Aorta (tissue), 5 donors: ENCODE results near the gene NHSL2. TPM values are rescaled to one million over a fixed set of nuclear protein-coding genes. Genes with fewer than 3 reads are reported as not detected.
A peak's percentile ranks its signal among the peaks of the same experiment; 100 is the strongest.

Source experiments
- ATAC-seq: fragments of 200-7000 bp; cut with Tn5 transposase; one replicate; pipeline ENCODE4 v1.9.1; 2022; ENCODE audit warnings: moderate library complexity; ENCODE audit not compliant: low FRiP score
- DNase-seq, 2 donors: peaks; one replicate each; pipeline ENCODE4 v3.0.0-alpha.2; 2020
- H3K27ac ChIP-seq, 2 donors: one replicate each; pipeline ENCODE4 v1.5.1; 2013; ENCODE audit warnings: low read length in 2 of 2, mild to moderate bottlenecking in 2 of 2, moderate library complexity in 2 of 2, control low read depth in 1 of 2, inconsistent platforms in 1 of 2, low read depth in 1 of 2
- H3K27me3 ChIP-seq, 2 donors: one replicate each; pipeline ENCODE4 v1.6.1; 2013; ENCODE audit warnings: control low read depth in 1 of 2, low read length in 1 of 2, mild to moderate bottlenecking in 1 of 2, moderate library complexity in 1 of 2; ENCODE audit not compliant: insufficient read depth in 2 of 2, control insufficient read depth in 1 of 2
- H3K36me3 ChIP-seq, 2 donors: one replicate each; pipeline ENCODE4 v1.6.1; 2013; ENCODE audit warnings: control low read depth in 1 of 2, low read length in 1 of 2, mild to moderate bottlenecking in 1 of 2; ENCODE audit not compliant: insufficient read depth in 2 of 2, control insufficient read depth in 1 of 2
- H3K4me1 ChIP-seq, 2 donors: one replicate each; pipeline ENCODE4 v1.6.1; 2013; ENCODE audit warnings: low read length in 2 of 2, control low read depth in 1 of 2, mild to moderate bottlenecking in 1 of 2, moderate library complexity in 1 of 2; ENCODE audit not compliant: insufficient read depth in 2 of 2, control insufficient read depth in 1 of 2
- H3K4me3 ChIP-seq, 2 donors: one replicate each; pipeline ENCODE4 v1.5.1; 2013; ENCODE audit warnings: low read length in 2 of 2, control low read depth in 1 of 2, mild to moderate bottlenecking in 1 of 2
- H3K9me3 ChIP-seq: one replicate; pipeline ENCODE4 v1.6.1; 2013; ENCODE audit warnings: mild to moderate bottlenecking, low read length; ENCODE audit not compliant: control insufficient read depth
- WGBS, 2 donors: extraction: QIAGEN DNeasy Blood & Tissue Kit; methylation state at CpG; one replicate each; pipeline ENCODE4 v1.1.7; 2013; 5-methylcytosine and 5-hydroxymethylcytosine counted together
- intact Hi-C, 2 donors: fragments of 100-400 bp; cut with DNase I; formaldehyde crosslinking; loops; one replicate each; pipeline versions ENCODE4 v1.14.2 to v1.15.0; 2022
- polyA plus RNA-seq, 2 donors: library from polyadenylated mRNA; stranded (reverse); fragments of 200-250 nt; gene quantifications; one replicate each; pipeline ENCODE4 v1.2.3, GENCODE V29; 2013
- total RNA-seq, 2 donors: library from RNA; stranded (reverse); fragmentation: NEBNext Ultra II Directional; extraction: Animal tissue kit (Norgen Biotek cat#: 25700); gene quantifications; one replicate each; pipeline ENCODE4 v1.2.1, GENCODE V29; 2021
- donor health status: healthy with polysubstance abuse.
- donor health status: Bipolar disorder and iron deficiency.
- donor health status: DM: no; HTN: no; CAD: no.
- donor health status: DM: no; HTN: no; CAD: no.
- donor health status: DM: yes; HTN: yes; CAD: no.

NHSL2 gene
- total and polyA plus RNA-seq, 4 donors: 0.88 to 50.4 (median 15.9) TPM

DNA sequence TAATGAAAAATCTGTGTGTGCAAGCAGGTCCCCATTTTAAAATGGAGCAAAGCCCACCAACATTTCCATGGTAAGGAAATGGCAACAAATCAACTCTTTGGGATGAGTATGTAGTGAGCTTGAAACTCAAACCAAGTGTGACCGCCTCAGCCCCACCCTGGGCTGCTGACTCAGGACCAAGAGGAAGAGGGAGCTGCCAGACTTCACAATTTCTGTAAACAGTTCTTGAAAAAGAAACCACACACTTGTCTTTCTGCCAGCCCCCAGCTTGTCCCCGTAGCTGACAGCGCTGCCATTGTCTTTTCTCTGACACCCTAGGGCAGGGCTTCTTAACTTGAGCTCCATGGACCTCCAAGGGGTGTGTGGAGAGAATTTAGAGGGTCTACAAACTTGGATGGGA is 210.7 kb downstream of the NHSL2 start:
- H3K9me3 ChIP-seq: no peaks in the 10 kb centered on the region
- no peak overlapping the region for H3K4me3 ChIP-seq
- H3K4me1 ChIP-seq: no peaks in the 10 kb centered on the region
- peak overlapping the region in 1 of 2 donors; percentile 17 for H3K27ac ChIP-seq
- no peaks in the 10 kb centered on the region for H3K36me3 ChIP-seq
- DNase-seq (peak in 1 of 2 donors; percentile 84), ATAC-seq (peak; percentile 58)
- no peaks in the 10 kb centered on the region for H3K27me3 ChIP-seq
- 3 to 42% methylated on average over 3 of the region's 3 CpGs for WGBS, 2 donors
- intact Hi-C loops: no loop called here

DNA sequence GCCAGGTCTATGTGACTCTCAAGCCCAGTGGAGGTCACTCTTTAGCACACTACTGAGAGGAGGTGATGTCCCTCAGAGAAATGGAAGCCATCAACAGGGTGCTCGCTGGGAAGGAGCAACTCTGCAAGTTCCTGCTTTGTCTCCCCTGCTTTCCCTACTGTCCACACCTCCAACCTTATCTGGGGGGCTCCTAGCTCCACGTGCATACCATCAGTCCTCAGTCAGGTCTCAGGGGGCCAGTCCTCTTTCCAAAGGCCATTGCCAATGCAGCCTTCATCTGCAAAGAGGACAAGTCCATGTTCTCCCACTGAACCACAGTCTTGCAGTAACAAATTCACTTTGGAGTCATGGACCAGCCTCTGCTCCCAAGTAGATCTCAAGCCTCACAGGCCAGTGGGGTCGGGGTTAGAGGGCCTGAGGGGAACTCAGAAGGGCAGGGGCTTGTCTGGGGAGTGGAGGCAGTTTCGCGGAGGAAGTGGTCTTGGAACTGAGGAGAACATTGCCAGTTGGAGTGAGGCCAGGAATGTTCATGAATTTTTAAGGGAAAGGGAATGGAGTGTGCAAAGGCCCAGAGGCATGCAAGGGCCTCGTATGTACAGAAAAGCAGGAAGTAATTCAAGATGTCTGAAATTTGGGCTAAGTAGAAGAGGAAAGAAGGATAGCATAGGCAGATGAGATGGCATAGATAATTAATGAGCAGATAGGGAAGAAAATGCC is 212.1 kb downstream of the NHSL2 start:
- DNase-seq: no peak
- H3K9me3 ChIP-seq: no peaks in the 10 kb centered on the region
- H3K27me3 ChIP-seq: no peaks in the 10 kb centered on the region
- ATAC-seq: no peak
- no peaks in the 10 kb centered on the region for H3K4me1 ChIP-seq
- 59 to 71% methylated on average over 6 of the region's 6 CpGs for WGBS, 2 donors
- no peak overlapping the region for H3K4me3 ChIP-seq
- H3K27ac ChIP-seq: peak overlapping the region in 1 of 2 donors; percentile 90
- intact Hi-C loops: no loop called here
- H3K36me3 ChIP-seq: no peaks in the 10 kb centered on the region

DNA sequence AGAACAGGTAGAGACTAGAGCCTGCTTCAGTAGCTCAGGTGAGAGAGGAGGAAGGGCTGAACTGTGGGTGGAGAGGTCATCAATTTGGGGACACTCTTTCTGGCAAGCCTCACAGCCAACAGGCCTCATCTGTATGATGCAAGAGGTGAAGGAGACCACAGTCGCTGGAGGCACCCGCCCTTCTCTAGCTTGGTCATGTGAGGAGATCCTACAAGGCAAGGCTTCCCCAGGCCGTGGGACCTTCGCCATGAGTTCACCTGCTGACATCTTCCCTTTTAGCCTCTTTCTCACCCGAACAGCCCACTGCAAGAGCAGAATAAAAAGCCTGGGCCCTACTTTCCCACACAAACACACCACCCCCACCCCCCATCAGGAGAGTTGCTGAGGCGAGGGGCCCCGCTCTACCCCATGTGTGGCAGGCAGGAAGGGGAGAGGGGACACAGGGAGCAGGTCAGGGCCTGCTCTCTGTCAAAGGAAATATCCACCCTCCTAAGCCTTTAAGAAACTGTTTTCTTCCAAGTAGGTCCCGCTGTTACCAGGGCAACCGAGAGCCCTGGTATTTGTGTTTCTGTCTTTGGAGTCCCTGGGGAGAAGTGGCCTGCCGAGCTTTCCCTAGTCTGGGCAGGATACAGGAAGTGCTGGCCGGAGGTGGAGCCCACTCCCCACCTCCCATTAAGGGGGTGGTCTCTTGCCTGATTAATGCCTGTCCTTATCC is 213.0 kb downstream of the NHSL2 start:
- no peaks in the 10 kb centered on the region for H3K27me3 ChIP-seq
- H3K4me1 ChIP-seq: no peaks in the 10 kb centered on the region
- DNase-seq: peak in 1 of 2 donors; percentile 85
- H3K36me3 ChIP-seq: no peaks in the 10 kb centered on the region
- intact Hi-C loops: loop anchor here in 1 of 2 donors (2.0 kb wide), 1 partner anchor 105 kb away; no protein-coding TSS in a partner anchor
- no peak overlapping the region for H3K4me3 ChIP-seq
- 24 to 27% methylated on average over 11 of the region's 11 CpGs for WGBS, 2 donors
- peak; percentile 51 for ATAC-seq
- peak overlapping the region in 1 of 2 donors; percentile 90 for H3K27ac ChIP-seq
- H3K9me3 ChIP-seq: no peaks in the 10 kb centered on the region

DNA sequence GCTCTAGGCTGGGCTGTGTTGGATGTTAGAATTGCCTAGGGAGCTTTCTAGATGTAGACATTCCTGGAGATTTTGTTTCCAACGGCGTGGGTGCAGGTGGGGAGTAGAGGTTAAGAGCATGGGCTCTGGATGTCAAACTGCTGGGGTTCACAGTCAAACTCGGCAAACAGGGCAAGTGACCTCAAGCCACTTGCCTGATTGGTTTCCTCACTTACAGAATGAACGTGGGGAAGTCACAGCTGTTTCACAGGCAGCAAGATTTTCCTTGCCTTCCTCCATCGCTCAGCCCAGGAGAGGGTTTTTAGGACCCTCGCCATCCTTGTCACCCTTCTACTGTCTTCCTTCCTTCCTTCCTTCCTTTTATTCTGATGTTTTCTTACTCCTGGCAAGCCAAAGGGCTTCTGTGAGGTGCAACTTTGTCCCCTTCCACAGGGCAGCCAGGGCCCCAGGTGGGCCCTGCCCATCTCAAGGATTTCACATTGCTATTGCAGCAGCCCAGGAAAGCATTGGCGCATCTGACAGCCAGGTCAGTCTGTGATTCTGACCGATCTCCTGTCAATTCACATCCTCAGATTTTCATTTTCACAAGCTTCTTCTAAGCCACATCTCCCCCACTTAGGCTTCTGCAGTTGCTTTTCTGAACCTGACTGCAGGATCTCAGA is 214.0 kb downstream of the NHSL2 start:
- Histone ChIP-seq H3K27ac (peak overlapping the region in 1 of 2 donors; percentile 86), H3K27me3 (no peaks in the 10 kb centered on the region), H3K4me3 (no peak overlapping the region), H3K9me3 (no peaks in the 10 kb centered on the region), H3K36me3 (no peaks in the 10 kb centered on the region), H3K4me1 (no peaks in the 10 kb centered on the region)
- intact Hi-C loops: loop anchor here (2.0 to 5.0 kb wide), 2 partner anchors 106 to 122 kb away; no protein-coding TSS in a partner anchor
- no peak for ATAC-seq
- 68 to 78% methylated on average over 8 of the region's 8 CpGs for WGBS, 2 donors
- no peak for DNase-seq

DNA sequence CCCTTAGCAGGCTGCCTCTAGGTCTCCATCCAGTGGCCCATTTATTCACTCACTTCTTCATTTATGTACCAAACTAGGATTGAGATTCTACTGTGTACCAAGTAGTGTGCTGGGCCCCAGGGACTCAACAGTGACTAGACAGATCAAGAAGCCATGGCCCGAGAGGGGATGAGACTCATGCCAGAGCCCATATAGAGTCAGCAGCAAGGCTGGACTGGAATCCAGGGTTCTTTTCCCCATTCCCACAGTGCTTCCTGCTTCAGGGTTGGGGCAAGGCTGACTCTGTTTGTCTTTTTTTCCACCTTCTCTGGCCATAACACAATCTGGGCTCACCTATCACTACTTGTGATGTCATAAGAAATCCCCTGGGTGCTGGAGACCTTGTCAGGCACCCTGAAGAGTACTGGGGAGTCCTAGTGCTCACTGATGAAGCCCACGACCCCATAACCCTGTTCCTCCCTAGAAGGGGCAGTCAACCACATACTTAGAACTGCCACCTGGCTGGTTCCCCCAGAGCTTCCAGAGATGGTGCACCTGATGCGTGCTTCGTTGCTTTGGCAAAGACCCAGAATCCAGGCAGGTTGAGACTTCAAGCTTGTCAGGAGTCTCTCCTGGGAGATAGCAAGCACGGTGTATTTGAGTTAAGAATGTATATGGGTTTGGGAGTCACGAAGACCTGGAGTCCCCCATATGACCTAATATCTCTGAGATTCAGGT is 214.8 kb downstream of the NHSL2 start:
- H3K4me1 ChIP-seq: no peaks in the 10 kb centered on the region
- ATAC-seq: no peak
- no peaks in the 10 kb centered on the region for H3K36me3 ChIP-seq
- no peaks in the 10 kb centered on the region for H3K9me3 ChIP-seq
- no peaks in the 10 kb centered on the region for H3K27me3 ChIP-seq
- DNase-seq: no peak
- H3K4me3 ChIP-seq: no peak overlapping the region
- intact Hi-C loops: loop anchor here (1.0 to 5.0 kb wide), 3 partner anchors 107 to 123 kb away; no protein-coding TSS in a partner anchor
- 34 to 41% methylated on average over 6 of the region's 6 CpGs for WGBS, 2 donors
- peak overlapping the region in 1 of 2 donors; percentile 39 for H3K27ac ChIP-seq

DNA sequence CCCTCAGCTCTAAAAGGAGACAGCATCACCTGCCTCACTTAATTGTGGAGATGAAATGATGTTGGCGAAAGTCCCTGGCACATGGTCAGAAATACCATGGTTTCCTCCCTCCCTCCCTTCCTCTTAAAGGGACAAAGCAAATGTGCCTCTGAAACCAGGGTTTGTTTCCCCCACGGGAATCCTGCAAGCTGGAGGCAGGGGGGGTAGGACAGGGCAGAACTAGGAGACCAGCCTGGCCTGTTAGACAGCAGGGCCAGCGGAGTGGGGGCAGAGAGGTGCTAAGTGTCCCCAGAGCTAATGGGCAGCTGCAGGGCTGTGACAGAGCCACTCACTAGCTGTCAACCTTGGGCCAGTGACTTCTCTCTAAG is 215.4 kb downstream of the NHSL2 start:
- Histone ChIP-seq H3K9me3 (no peaks in the 10 kb centered on the region), H3K4me1 (no peaks in the 10 kb centered on the region), H3K27me3 (no peaks in the 10 kb centered on the region), H3K36me3 (no peaks in the 10 kb centered on the region), H3K27ac (peak overlapping the region in 1 of 2 donors; percentile 39), H3K4me3 (no peak overlapping the region)
- intact Hi-C loops: loop anchor here (1.0 to 5.0 kb wide), 2 partner anchors 108 to 124 kb away; no protein-coding TSS in a partner anchor
- DNase-seq (no peak), ATAC-seq (no peak)
- 30 to 43% methylated on average over 3 of the region's 3 CpGs for whole genome bisulfite sequencing, 2 donors

DNA sequence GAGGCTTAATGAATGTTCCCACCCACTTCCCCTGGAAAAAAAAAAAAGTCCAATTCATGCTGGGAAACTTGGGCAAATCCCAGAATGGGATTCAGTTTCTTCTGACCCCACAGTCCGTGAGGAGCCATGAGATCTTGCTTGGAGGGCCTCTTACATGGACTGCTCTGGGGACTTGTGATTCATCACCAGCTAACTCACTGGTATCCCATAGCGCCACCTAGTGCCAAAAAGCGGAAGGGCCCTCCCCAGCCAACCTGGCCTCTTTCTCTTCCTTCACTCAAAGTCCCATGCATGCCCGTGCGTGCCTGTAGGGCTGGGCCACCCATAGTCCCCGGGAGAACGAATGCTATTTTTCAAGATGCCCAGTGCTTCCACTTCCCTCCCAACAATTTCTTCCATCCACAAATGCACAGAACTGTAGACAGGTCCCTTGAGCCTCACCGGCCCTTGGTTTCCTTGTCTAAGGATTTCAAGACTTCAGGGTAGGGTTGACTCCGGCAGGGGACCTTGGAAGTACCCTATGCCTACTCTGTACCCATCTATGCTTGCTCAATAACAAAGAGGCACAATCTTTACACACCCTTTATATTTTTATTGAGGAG is 216.0 kb downstream of the NHSL2 start:
- DNase-seq (peak; percentile 92 to 94), ATAC-seq (peak; percentile 90)
- Histone ChIP-seq H3K4me1 (no peaks in the 10 kb centered on the region), H3K36me3 (no peaks in the 10 kb centered on the region), H3K27ac (peak overlapping the region in 1 of 2 donors; percentile 38), H3K4me3 (no peak overlapping the region), H3K27me3 (no peaks in the 10 kb centered on the region), H3K9me3 (no peaks in the 10 kb centered on the region)
- WGBS, 2 donors: 17 to 22% methylated on average over 9 of the region's 9 CpGs
- intact Hi-C loops: loop anchor here (1.0 to 5.0 kb wide), 2 partner anchors 108 to 124 kb away; no protein-coding TSS in a partner anchor

DNA sequence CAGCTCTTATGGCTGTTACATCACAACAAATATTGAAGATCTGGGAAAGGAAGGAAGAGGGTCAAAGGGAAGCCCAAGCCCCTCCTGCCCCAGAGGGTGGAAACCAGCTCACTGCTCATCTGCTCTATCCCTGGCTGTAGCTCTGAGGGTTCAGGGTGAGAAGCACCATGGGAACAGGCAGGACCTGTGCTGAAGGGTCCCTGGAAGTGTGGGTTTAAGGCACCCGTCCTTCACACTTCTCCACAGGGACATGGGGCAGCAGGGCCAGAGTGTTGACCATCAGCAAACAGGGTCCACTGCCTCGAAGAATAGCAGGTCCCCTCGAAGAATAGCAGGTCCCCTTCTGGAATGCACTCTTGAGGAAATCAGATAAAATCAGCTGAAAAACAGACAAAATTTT is 216.7 kb downstream of the NHSL2 start:
- DNase-seq (no peak), ATAC-seq (no peak)
- intact Hi-C loops: loop anchor here (5.0 kb wide), 1 partner anchor 125 kb away; no protein-coding TSS in a partner anchor
- Histone ChIP-seq H3K27me3 (no peaks in the 10 kb centered on the region), H3K4me3 (no peak overlapping the region), H3K4me1 (no peaks in the 10 kb centered on the region), H3K27ac (no peak overlapping the region), H3K36me3 (no peaks in the 10 kb centered on the region), H3K9me3 (no peaks in the 10 kb centered on the region)
- 56 to 75% methylated on average over 3 of the region's 3 CpGs for WGBS, 2 donors
